MCF 10A (cell line): ENCODE data around the gene FERMT2. TPM values are rescaled to one million over a fixed set of nuclear protein-coding genes. Genes with fewer than 3 reads are reported as not detected.

ENCODE experiments used
- BruUV-seq: library from RNA; stranded (reverse); fragments of 400-500 nt; replicated peaks from 2 replicates; lab custom pipeline; 2021; lab: Mats Ljungman, UMichigan
- CTCF ChIA-PET: fragments of 300-600 bp; sonication (Branson Sonifier 250); formaldehyde crosslinking; extraction: SDS; loops from one replicate; lab custom pipeline; 2021; ENCODE audit warnings: antibody characterized with exemption, inconsistent platforms; lab: Yijun Ruan, JAX
- POLR2A ChIA-PET: fragments of 300-600, 350-650 bp; sonication (Branson Sonifier 250); formaldehyde crosslinking; extraction: SDS; loops from one replicate; lab custom pipeline; 2020; ENCODE audit warnings: antibody characterized with exemption, inconsistent platforms; lab: Yijun Ruan, JAX
- DNase-seq: peaks from one replicate; pipeline ENCODE4 v3.0.0-alpha.2; 2018; ENCODE audit not compliant: unreplicated experiment
- H3K27ac Mint-ChIP-seq: one replicate; pipeline ENCODE4 v1.8.0; 2022; ENCODE audit warnings: mild to moderate bottlenecking, low read depth, mixed read lengths; ENCODE audit not compliant: unreplicated experiment
- H3K27me3 Mint-ChIP-seq: one replicate; pipeline ENCODE4 v1.8.0; 2022; ENCODE audit warnings: mixed read lengths; ENCODE audit not compliant: insufficient read depth, unreplicated experiment
- H3K36me3 Mint-ChIP-seq: one replicate; pipeline ENCODE4 v1.8.0; 2022; ENCODE audit warnings: mild to moderate bottlenecking, moderate library complexity, mixed read lengths; ENCODE audit not compliant: insufficient read depth, unreplicated experiment
- H3K4me1 Mint-ChIP-seq: one replicate; pipeline ENCODE4 v1.8.0; 2022; ENCODE audit warnings: mixed read lengths; ENCODE audit not compliant: insufficient read depth, unreplicated experiment
- H3K4me3 Mint-ChIP-seq: one replicate; pipeline ENCODE4 v1.8.0; 2022; ENCODE audit warnings: mild to moderate bottlenecking, moderate library complexity, mixed read lengths; ENCODE audit not compliant: unreplicated experiment
- H3K9me3 Mint-ChIP-seq: one replicate; pipeline ENCODE4 v1.8.0; 2022; ENCODE audit warnings: mixed read lengths; ENCODE audit not compliant: unreplicated experiment
- CTCF ChIP-seq: fragments of 200-600 bp; IDR thresholded peaks from one replicate; pipeline ENCODE4 v1.8.0; 2022; ENCODE audit warnings: antibody characterized with exemption, mild to moderate bottlenecking; ENCODE audit not compliant: unreplicated experiment
- intact Hi-C: fragments of 100-400 bp; cut with micrococcal nuclease; formaldehyde crosslinking; loops from 2 replicates; pipeline ENCODE4 v1.14.1; 2022
- total RNA-seq: library from RNA; stranded (reverse); gene quantifications from 2 replicates; pipeline ENCODE4 v1.2.3, GENCODE V29; 2022

Gene FERMT2
- total RNA-seq, 1 experiment from 2014 or later: 62.7 TPM

DNA sequence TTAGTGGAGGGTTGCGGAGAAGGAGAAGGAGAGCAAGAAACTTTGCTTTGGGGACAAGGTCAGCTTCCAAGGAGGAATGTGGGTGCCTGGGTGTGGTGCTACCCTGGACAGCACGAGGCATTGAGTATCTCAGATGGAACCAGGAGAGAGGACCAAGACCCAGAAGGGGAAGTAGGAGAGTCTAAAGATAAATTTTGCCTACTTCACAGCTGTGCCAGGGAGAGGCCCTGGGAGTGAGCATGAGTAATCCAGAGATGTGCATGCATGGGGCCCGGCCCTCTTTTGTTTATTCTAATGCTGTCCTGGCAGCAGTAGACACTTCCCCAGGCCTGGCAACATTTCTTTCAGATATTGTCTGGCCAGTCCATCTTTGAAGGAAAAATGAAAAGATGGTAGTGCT, 110.0 kb downstream of the FERMT2 start:
- ChIA-PET CTCF (interaction anchor here (0.8 to 2.2 kb wide), 6 partner anchors 10 to 120 kb away, joined by 3 to 5 read pairs (median 3); no protein-coding TSS in a partner anchor), POLR2A (interaction anchor here (1.1 to 1.2 kb wide), 2 partner anchors 33 to 108 kb away, joined by 3 to 4 read pairs; no protein-coding TSS in a partner anchor)
- peak; percentile 58 for DNase-seq

DNA sequence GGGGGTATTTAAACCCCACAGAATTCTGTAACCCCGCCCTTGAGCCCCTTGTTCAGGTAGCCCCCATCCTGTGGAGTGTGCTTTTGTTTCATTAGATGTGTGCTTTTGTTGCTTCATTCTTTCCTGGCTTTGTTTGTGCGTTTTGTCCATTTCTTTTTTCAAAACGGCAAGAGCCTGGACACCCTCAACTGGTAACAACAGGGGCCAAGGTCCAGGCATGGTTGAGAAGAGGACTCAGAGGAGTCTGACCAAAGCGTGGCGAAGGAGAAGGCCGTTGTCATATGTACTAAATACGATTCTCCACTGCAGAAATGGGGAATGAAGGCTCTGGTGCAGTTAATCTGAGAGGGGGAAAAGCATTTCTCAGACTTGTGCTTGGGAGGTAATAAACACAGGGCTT, 113.4 kb downstream of the FERMT2 start:
- intact Hi-C loops: no loop called here

More for the DNA sequence above, 110.0 kb downstream of the FERMT2 start:
- no peaks in the 10 kb centered on the region for H3K36me3 Mint-ChIP-seq
- TF ChIP-seq CTCF: no peak
- no peaks in the 10 kb centered on the region for H3K27me3 Mint-ChIP-seq
- peaks cover 11% of the 10 kb centered on the region for H3K4me1 Mint-ChIP-seq
- H3K4me3 Mint-ChIP-seq: no peak overlapping the region
- intact Hi-C loops: no loop called here
- no TSS peak for BruUV-seq
- peak overlapping the region; percentile 16 for H3K27ac Mint-ChIP-seq
- no peaks in the 10 kb centered on the region for H3K9me3 Mint-ChIP-seq

DNA sequence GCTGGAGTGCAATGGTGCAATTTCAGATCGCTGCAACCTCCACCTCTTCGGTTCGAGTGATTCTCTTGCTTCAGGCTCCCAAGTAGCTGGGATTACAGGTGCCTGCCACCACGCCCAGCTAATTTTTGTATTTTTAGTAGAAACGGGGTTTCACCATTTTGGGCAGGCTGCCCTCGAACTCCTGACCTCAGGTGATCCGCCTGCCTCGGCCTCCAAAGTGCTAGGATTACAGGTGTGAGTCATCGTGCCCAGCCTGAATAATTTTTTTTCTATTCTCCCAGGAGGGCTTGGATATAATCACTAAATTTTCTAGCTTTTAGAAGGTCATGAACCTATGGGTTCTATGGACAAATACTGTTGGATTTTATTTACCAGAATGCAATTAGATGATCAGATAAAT, 114.8 kb downstream of the FERMT2 start:
- no peaks in the 10 kb centered on the region for H3K27me3 Mint-ChIP-seq
- peaks cover 28% of the 10 kb centered on the region for H3K4me1 Mint-ChIP-seq
- CTCF ChIA-PET: interaction anchor here (1.1 kb wide), 1 partner anchor 115 kb away, joined by 4 read pairs; no protein-coding TSS in a partner anchor
- intact Hi-C loops: no loop called here
- no peak for TF ChIP-seq CTCF
- peak overlapping the region; percentile 84 for H3K27ac Mint-ChIP-seq
- no TSS peak for BruUV-seq
- H3K4me3 Mint-ChIP-seq: no peak overlapping the region
- POLR2A ChIA-PET: interaction anchor here (0.9 to 3.0 kb wide), 4 partner anchors 9 to 117 kb away, joined by 3 to 6 read pairs (median 4); no protein-coding TSS in a partner anchor
- DNase-seq: peak; percentile 26
- no peaks in the 10 kb centered on the region for H3K9me3 Mint-ChIP-seq
- no peaks in the 10 kb centered on the region for H3K36me3 Mint-ChIP-seq

More for the DNA sequence above, 113.4 kb downstream of the FERMT2 start:
- ChIA-PET CTCF (no interaction called here), POLR2A (interaction anchor here (3.0 kb wide), 1 partner anchor 9 kb away, joined by 6 read pairs; no protein-coding TSS in a partner anchor)
- DNase-seq: no peak
- Mint-ChIP-seq H3K4me1 (peaks cover 28% of the 10 kb centered on the region), H3K9me3 (no peaks in the 10 kb centered on the region), H3K27me3 (no peaks in the 10 kb centered on the region), H3K27ac (no peak overlapping the region), H3K36me3 (no peaks in the 10 kb centered on the region), H3K4me3 (no peak overlapping the region)
- no peak for TF ChIP-seq CTCF
- BruUV-seq: no TSS peak

- intact Hi-C loops: no loop called here
- ChIA-PET POLR2A (interaction anchor here (0.8 to 3.0 kb wide), 8 partner anchors 9 to 117 kb away, joined by 3 to 6 read pairs (median 4); partner anchors contain the start of gene FERMT2), CTCF (no interaction called here)
- Mint-ChIP-seq H3K4me3 (peak overlapping the region; percentile 54), H3K27ac (peak overlapping the region; percentile 84), H3K4me1 (peaks cover 23% of the 10 kb centered on the region), H3K36me3 (no peaks in the 10 kb centered on the region), H3K9me3 (no peaks in the 10 kb centered on the region), H3K27me3 (no peaks in the 10 kb centered on the region)
- TSS peak; percentile 89 for BruUV-seq
- no peak for TF ChIP-seq CTCF
- DNase-seq: peak; percentile 78
Observed at GRCh38 chr14:52835122-52835903, 115.5 kb downstream of the FERMT2 start.
